Parathyroid adenoma (tissue), 2 donors: Measurements from ENCODE around the gene SPAG17.
A peak's percentile ranks its signal among the peaks of the same experiment; 100 is the strongest.

Source experiments
- H2AFZ ChIP-seq: fragments of 300-600 bp; sonication (generic); one replicate; pipeline ENCODE4 v1.7.0; 2017; ENCODE audit warnings: antibody characterized with exemption, mild to moderate bottlenecking
- H3K27ac ChIP-seq: fragments of 300-600 bp; sonication (generic); one replicate; pipeline ENCODE4 v1.7.0; 2017
- H3K27me3 ChIP-seq: fragments of 300-600 bp; sonication (generic); one replicate; pipeline ENCODE4 v1.7.0; 2017; ENCODE audit warnings: low read length; ENCODE audit not compliant: control insufficient read depth, insufficient read depth
- H3K36me3 ChIP-seq: fragments of 300-600 bp; sonication (generic); one replicate; pipeline ENCODE4 v1.7.0; 2017; ENCODE audit warnings: low read length; ENCODE audit not compliant: control insufficient read depth, insufficient read depth
- H3K4me1 ChIP-seq: fragments of 300-600 bp; sonication (generic); one replicate; pipeline ENCODE4 v1.7.0; 2017; ENCODE audit warnings: control low read depth
- H3K4me2 ChIP-seq: fragments of 300-600 bp; sonication (generic); one replicate; pipeline ENCODE4 v1.7.0; 2017; ENCODE audit warnings: low read length
- H3K4me3 ChIP-seq: fragments of 300-600 bp; sonication (generic); one replicate; pipeline ENCODE4 v1.7.0; 2017; ENCODE audit warnings: low read depth, low read length
- H3K79me2 ChIP-seq: fragments of 300-600 bp; sonication (generic); one replicate; pipeline ENCODE4 v1.7.0; 2017; ENCODE audit warnings: control low read depth
- H3K9ac ChIP-seq: fragments of 300-600 bp; sonication (generic); one replicate; pipeline ENCODE4 v1.7.0; 2017; ENCODE audit warnings: mild to moderate bottlenecking
- H3K9me3 ChIP-seq: fragments of 300-600 bp; sonication (generic); one replicate; pipeline ENCODE4 v1.7.0; 2017; ENCODE audit warnings: low read length; ENCODE audit not compliant: control insufficient read depth
- TF ChIP-seq, protein P1 (sequence below): fragments of 300-600 bp; sonication (generic); IDR thresholded peaks from one replicate; pipeline ENCODE4 v1.7.0; 2017; ENCODE audit warnings: antibody characterized with exemption, mild to moderate bottlenecking
- donor health status: primary hyperparathyroidism.

The SPAG17 gene

GRCh38 chr1:118117521-118117920, 67.5 kb downstream of the SPAG17 start:
- Histone ChIP-seq H3K4me1 (peaks cover 4% of the 10 kb centered on the region), H3K4me2 (no peak overlapping the region), H3K79me2 (no peaks in the 10 kb centered on the region), H3K36me3 (no peaks in the 10 kb centered on the region), H2AFZ (peak overlapping the region; percentile 64), H3K9me3 (no peaks in the 10 kb centered on the region), H3K4me3 (no peak overlapping the region), H3K27me3 (no peaks in the 10 kb centered on the region), H3K27ac (no peak overlapping the region), H3K9ac (no peak overlapping the region)
- TF ChIP-seq, protein P1, sequence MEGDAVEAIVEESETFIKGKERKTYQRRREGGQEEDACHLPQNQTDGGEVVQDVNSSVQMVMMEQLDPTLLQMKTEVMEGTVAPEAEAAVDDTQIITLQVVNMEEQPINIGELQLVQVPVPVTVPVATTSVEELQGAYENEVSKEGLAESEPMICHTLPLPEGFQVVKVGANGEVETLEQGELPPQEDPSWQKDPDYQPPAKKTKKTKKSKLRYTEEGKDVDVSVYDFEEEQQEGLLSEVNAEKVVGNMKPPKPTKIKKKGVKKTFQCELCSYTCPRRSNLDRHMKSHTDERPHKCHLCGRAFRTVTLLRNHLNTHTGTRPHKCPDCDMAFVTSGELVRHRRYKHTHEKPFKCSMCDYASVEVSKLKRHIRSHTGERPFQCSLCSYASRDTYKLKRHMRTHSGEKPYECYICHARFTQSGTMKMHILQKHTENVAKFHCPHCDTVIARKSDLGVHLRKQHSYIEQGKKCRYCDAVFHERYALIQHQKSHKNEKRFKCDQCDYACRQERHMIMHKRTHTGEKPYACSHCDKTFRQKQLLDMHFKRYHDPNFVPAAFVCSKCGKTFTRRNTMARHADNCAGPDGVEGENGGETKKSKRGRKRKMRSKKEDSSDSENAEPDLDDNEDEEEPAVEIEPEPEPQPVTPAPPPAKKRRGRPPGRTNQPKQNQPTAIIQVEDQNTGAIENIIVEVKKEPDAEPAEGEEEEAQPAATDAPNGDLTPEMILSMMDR: no peak

DNA sequence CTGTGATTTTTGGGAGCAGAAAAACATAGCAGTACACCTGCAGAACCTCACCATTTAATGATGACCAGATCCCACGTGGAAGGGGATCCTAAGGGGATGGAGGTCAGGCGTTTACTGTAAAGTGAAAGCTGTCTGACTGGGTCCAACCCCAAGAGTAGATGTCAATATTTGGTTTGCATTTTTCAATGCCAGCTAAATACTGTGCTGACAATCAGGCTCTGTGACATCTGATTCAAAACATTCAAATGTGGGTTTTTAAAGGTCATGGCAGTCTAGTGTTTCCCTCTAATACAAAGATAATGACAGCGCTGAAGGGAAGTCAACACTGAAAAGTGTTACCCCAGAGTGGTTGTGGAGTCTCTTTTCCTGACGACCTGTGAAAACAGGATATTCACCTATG, 68.1 kb downstream of the SPAG17 start:
- H2AFZ ChIP-seq: peak overlapping the region; percentile 64
- H3K9me3 ChIP-seq: no peaks in the 10 kb centered on the region
- TF ChIP-seq, protein P1: no peak
- H3K27me3 ChIP-seq: no peaks in the 10 kb centered on the region
- no peak overlapping the region for H3K4me2 ChIP-seq
- no peaks in the 10 kb centered on the region for H3K36me3 ChIP-seq
- H3K4me3 ChIP-seq: no peak overlapping the region
- H3K79me2 ChIP-seq: no peaks in the 10 kb centered on the region
- peak overlapping the region; percentile 39 for H3K27ac ChIP-seq
- peaks cover 4% of the 10 kb centered on the region for H3K4me1 ChIP-seq
- H3K9ac ChIP-seq: no peak overlapping the region

GRCh38 chr1:118116401-118116800, 68.6 kb downstream of the SPAG17 start:
- TF ChIP-seq, protein P1: no peak
- Histone ChIP-seq H3K4me2 (no peak overlapping the region), H2AFZ (peak overlapping the region; percentile 64), H3K4me1 (peaks cover 4% of the 10 kb centered on the region), H3K27ac (peak overlapping the region; percentile 39), H3K9ac (no peak overlapping the region), H3K9me3 (no peaks in the 10 kb centered on the region), H3K27me3 (no peaks in the 10 kb centered on the region), H3K79me2 (no peaks in the 10 kb centered on the region), H3K36me3 (no peaks in the 10 kb centered on the region), H3K4me3 (no peak overlapping the region)

GRCh38 chr1:118115567-118116295, 69.3 kb downstream of the SPAG17 start:
- TF ChIP-seq, protein P1: no peak
- no peaks in the 10 kb centered on the region for H3K9me3 ChIP-seq

DNA sequence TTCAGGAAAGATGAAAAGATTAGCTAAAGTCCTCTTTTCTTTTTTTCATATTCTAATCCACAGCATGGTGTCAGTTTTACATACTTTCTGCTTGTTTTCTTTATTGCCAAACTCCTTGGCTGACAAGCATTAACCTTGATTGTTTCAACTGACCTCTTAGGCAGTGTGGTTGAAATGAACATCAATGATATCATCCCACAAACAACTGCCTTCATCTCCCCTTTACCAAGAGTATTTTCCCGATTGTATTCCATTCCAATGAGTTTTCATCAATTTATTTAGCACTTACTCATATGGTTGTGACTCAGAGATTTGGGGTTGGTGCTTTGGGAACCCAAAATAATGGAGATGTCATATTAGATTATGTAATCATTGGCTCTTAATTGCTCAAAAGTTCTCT, 71.8 kb downstream of the SPAG17 start:
- H3K9me3 ChIP-seq: no peaks in the 10 kb centered on the region
- peaks cover 2% of the 10 kb centered on the region for H3K4me1 ChIP-seq
- H2AFZ ChIP-seq: no peak overlapping the region
- H3K9ac ChIP-seq: no peak overlapping the region
- H3K79me2 ChIP-seq: no peaks in the 10 kb centered on the region
- no peaks in the 10 kb centered on the region for H3K27me3 ChIP-seq
- no peak overlapping the region for H3K27ac ChIP-seq
- TF ChIP-seq, protein P1: no peak
- no peaks in the 10 kb centered on the region for H3K36me3 ChIP-seq
- no peak overlapping the region for H3K4me3 ChIP-seq
- H3K4me2 ChIP-seq: no peak overlapping the region

More at GRCh38 chr1:118115567-118116295, 69.3 kb downstream of the SPAG17 start:
- no peak overlapping the region for H3K9ac ChIP-seq
- H3K36me3 ChIP-seq: no peaks in the 10 kb centered on the region
- H3K27me3 ChIP-seq: no peaks in the 10 kb centered on the region
- peak overlapping the region; percentile 39 for H3K27ac ChIP-seq
- H3K4me1 ChIP-seq: peaks cover 4% of the 10 kb centered on the region
- no peak overlapping the region for H3K4me2 ChIP-seq
- H3K4me3 ChIP-seq: no peak overlapping the region
- no peak overlapping the region for H2AFZ ChIP-seq
- no peaks in the 10 kb centered on the region for H3K79me2 ChIP-seq
